Left lung (tissue), 10 donors: ENCODE results near the gene RHOBTB1. TPM values are rescaled to one million over a fixed set of nuclear protein-coding genes. Genes with fewer than 3 reads are reported as not detected.
A peak's percentile ranks its signal among the peaks of the same experiment; 100 is the strongest.

Experiments used
- ATAC-seq: fragments of 200-7000 bp; cut with Tn5 transposase; one replicate; pipeline ENCODE4 v1.9.1; 2020; ENCODE audit warnings: moderate library complexity
- DNase-seq, 4 donors: peaks; one replicate each; pipeline ENCODE4 v3.0.0-alpha.2; 2013 to 2020
- H3K27ac ChIP-seq, 2 donors: fragments of 200-600 bp; sonication (generic) in 1 of 2; one replicate each; pipeline versions ENCODE4 v1.5.0 to v1.8.0; 2020 to 2021
- H3K27me3 ChIP-seq, 2 donors: fragments of 200-600 bp; sonication (generic) in 1 of 2; one replicate each; pipeline versions ENCODE4 v1.5.0 to v1.8.0; 2020 to 2021
- H3K36me3 ChIP-seq, 2 donors: fragments of 200-600 bp; sonication (generic) in 1 of 2; one replicate each; pipeline versions ENCODE4 v1.5.0 to v1.8.0; 2020 to 2021
- H3K4me1 ChIP-seq, 2 donors: fragments of 200-600 bp; one replicate each; pipeline ENCODE4 v1.8.0; 2021
- H3K4me3 ChIP-seq, 2 donors: fragments of 200-600 bp; sonication (generic) in 1 of 2; one replicate each; pipeline versions ENCODE4 v1.5.0 to v1.8.0; 2020 to 2021; ENCODE audit warnings: mild to moderate bottlenecking in 1 of 2
- H3K9me3 ChIP-seq, 2 donors: fragments of 200-600 bp; sonication (generic) in 1 of 2; one replicate each; pipeline versions ENCODE4 v1.5.0 to v1.8.0; 2020 to 2021
- intact Hi-C, 2 donors: fragments of 100-400 bp; cut with DNase I; formaldehyde crosslinking; loops; one replicate each; pipeline versions ENCODE4 v1.11.2 to v1.14.2; 2022
- polyA plus RNA-seq, 6 donors: library from polyadenylated mRNA; unstranded; fragments of 120-200 nt; gene quantifications; one replicate each; pipeline ENCODE4 v1.2.1, GENCODE V29; 2013; ENCODE audit not compliant: insufficient read length in 6 of 6
- total RNA-seq, 2 donors: library from RNA; stranded (reverse); fragmentation: NEBNext Ultra II Directional; extraction: Animal tissue kit (Norgen Biotek cat#: 25700); gene quantifications; one replicate each; pipeline ENCODE4 v1.2.1, GENCODE V29; 2021
- TF ChIP-seq, protein P1 (sequence below), 2 donors: fragments of 200-600 bp; sonication (generic) in 1 of 2; IDR thresholded peaks; one replicate each; pipeline versions ENCODE4 v1.5.0 to v1.8.0; 2021; ENCODE audit warnings: antibody characterized with exemption in 2 of 2
- donor health status: DM: no; HTN: yes; CAD: no.
- donor health status: DM: no; HTN: no; CAD: no.

The RHOBTB1 gene
- total and polyA plus RNA-seq, 8 donors = 13.1 to 55.9 (median 52.5) TPM

GRCh38 chr10:60821656-60822055 lies 122.3 kb downstream of the RHOBTB1 start:
- intact Hi-C loops = loop anchor here in 1 of 2 donors (10.0 kb wide), 1 partner anchor 143 kb away; no protein-coding TSS in a partner anchor
- Histone ChIP-seq H3K4me3 (no peak overlapping the region), H3K27ac (no peak overlapping the region), H3K36me3 (no peaks in the 10 kb centered on the region), H3K27me3 (no peaks in the 10 kb centered on the region), H3K4me1 (peaks cover 0 to 16% of the 10 kb centered on the region in 2 donors), H3K9me3 (no peaks in the 10 kb centered on the region)
- TF ChIP-seq, protein P1, sequence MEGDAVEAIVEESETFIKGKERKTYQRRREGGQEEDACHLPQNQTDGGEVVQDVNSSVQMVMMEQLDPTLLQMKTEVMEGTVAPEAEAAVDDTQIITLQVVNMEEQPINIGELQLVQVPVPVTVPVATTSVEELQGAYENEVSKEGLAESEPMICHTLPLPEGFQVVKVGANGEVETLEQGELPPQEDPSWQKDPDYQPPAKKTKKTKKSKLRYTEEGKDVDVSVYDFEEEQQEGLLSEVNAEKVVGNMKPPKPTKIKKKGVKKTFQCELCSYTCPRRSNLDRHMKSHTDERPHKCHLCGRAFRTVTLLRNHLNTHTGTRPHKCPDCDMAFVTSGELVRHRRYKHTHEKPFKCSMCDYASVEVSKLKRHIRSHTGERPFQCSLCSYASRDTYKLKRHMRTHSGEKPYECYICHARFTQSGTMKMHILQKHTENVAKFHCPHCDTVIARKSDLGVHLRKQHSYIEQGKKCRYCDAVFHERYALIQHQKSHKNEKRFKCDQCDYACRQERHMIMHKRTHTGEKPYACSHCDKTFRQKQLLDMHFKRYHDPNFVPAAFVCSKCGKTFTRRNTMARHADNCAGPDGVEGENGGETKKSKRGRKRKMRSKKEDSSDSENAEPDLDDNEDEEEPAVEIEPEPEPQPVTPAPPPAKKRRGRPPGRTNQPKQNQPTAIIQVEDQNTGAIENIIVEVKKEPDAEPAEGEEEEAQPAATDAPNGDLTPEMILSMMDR (IDR thresholded peaks at IDR 0.05) = no peak
- DNase-seq (no peak), ATAC-seq (no peak)

DNA sequence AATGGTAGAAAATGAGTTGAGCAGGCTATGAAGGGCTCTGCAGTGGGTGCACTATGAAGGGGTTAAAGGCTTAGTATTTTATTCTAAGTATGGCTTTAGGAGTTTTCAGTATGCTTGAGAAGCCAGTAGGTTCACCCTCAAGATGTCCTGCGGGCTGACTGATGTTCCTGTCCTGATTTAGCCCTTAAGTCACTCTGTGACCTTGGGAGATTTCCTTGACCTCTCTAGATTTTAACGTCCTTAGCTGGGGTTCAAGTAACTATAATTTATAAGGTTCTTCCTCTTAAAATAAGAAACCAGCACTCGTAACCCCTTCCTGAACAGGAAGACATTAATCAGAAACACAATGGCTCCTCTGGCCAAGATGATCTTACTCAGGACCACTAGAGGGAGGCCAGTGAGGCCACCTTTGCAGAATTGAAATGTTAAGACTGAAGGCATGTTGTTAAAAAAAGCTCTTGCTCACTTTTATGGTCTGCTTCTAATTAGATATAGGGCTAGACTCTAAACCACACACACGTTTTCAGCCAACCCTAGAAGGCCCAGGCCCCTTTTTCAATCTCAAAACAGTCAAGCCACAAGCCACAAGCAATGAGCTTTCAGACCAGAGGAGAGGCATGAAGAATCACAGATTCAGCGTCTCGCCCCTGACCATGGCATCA lies 123.8 kb downstream of the RHOBTB1 start:
- DNase-seq = no peak
- ATAC-seq = no peak
- no peaks in the 10 kb centered on the region for H3K36me3 ChIP-seq
- TF ChIP-seq, protein P1 (IDR thresholded peaks at IDR 0.05) = peak in 1 of 2 donors; percentile 6
- intact Hi-C loops = loop anchor here in 1 of 2 donors (10.0 kb wide), 1 partner anchor 145 kb away; no protein-coding TSS in a partner anchor
- H3K27me3 ChIP-seq = no peaks in the 10 kb centered on the region
- H3K27ac ChIP-seq = no peak overlapping the region
- H3K4me1 ChIP-seq = peaks cover 0 to 10% of the 10 kb centered on the region in 2 donors
- no peaks in the 10 kb centered on the region for H3K9me3 ChIP-seq
- no peak overlapping the region for H3K4me3 ChIP-seq

Other genes starting within 250 kb of the RHOBTB1 start
- gene CDK1, start 165.7 kb downstream of the RHOBTB1 start, total RNA-seq = 10 to 100 TPM in 1 of 2 donors, 1 to 10 TPM in 1; 9.2 to 32.5 TPM
- gene CDK1, start 165.7 kb downstream of the RHOBTB1 start, polyA plus RNA-seq = 100 to 1,000 TPM in 2 of 6 donors, 10 to 100 TPM in 4; 58.0 to 121 (median 87.0) TPM